Spleen (tissue), 7 donors: ENCODE results near the gene GIGYF2.

Source experiments
- POLR2A ChIP-seq, 3 donors: fragments of 450-650 bp; IDR thresholded peaks; one replicate each; pipeline ENCODE4 v1.5.1; 2017; ENCODE audit warnings: antibody characterized with exemption in 3 of 3, mild to moderate bottlenecking in 1 of 3
- TF ChIP-seq, protein P1 (sequence below), 11 experiments: fragments of 200-600 bp in 7 of 11; fragments of 450-650 bp in 4 of 11; sonication (generic) in 4 of 11; IDR thresholded peaks in 8 of 11; conservative IDR thresholded peaks in 3 of 11; 1 replicate in 7 of 11; 2 replicates in 4 of 11; pipeline versions ENCODE4 v1.4.0 to v1.8.0; 2016 to 2021; ENCODE audit warnings: antibody characterized with exemption in 11 of 11, inconsistent platforms in 4 of 11, mild to moderate bottlenecking in 1 of 11
- donor health status: DM: no; HTN: no; CAD: no; lungs with moderate emphysema.
- donor health status: DM: no; HTN: no; CAD: no.
- donor health status: DM: no; HTN: no; CAD: no.

DNA sequence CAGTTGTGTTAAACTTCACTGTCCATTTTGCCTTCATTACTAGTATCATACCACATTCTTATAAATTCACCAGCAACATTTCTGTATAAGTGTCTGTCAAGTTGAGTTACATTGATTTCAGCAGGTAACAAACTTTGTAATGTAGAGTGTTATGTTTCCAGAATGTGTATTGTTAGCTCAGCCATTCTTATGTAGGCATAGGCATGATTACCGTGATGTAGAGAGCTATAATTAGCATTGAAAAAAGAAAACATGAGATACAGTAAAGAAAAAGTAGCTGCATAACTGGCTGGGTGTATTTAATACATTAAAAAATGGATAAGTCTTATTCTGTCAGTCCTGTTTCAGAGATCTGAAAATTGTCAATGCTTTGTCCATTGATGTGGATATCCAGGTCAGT, 70.7 kb downstream of the GIGYF2 start:
- TF ChIP-seq, protein P1, sequence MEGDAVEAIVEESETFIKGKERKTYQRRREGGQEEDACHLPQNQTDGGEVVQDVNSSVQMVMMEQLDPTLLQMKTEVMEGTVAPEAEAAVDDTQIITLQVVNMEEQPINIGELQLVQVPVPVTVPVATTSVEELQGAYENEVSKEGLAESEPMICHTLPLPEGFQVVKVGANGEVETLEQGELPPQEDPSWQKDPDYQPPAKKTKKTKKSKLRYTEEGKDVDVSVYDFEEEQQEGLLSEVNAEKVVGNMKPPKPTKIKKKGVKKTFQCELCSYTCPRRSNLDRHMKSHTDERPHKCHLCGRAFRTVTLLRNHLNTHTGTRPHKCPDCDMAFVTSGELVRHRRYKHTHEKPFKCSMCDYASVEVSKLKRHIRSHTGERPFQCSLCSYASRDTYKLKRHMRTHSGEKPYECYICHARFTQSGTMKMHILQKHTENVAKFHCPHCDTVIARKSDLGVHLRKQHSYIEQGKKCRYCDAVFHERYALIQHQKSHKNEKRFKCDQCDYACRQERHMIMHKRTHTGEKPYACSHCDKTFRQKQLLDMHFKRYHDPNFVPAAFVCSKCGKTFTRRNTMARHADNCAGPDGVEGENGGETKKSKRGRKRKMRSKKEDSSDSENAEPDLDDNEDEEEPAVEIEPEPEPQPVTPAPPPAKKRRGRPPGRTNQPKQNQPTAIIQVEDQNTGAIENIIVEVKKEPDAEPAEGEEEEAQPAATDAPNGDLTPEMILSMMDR (IDR thresholded peaks at IDR 0.05 in 8 of 11, conservative IDR thresholded peaks at IDR 0.05 in 3 of 11), result no peak
- no peak for TF ChIP-seq POLR2A (IDR thresholded peaks at IDR 0.05)
